GM23338 (cell line): ENCODE data around the gene KRTAP23-1. TPM values are rescaled to one million over a fixed set of nuclear protein-coding genes. Genes with fewer than 3 reads are reported as not detected.

Source experiments
- ATAC-seq: fragments of 200-7000 bp; cut with Tn5 transposase; 3 replicates; pipeline ENCODE4 v1.9.1; 2020
- DNase-seq: peaks from one replicate; pipeline ENCODE4 v3.0.0-alpha.2; 2015; ENCODE audit warnings: low spot score
- H2AFZ ChIP-seq: fragments of 200-600 bp; sonication (generic); 2 replicates; pipeline ENCODE4 v1.8.0; 2016; ENCODE audit warnings: antibody characterized with exemption, mild to moderate bottlenecking, moderate library complexity
- H3F3A ChIP-seq: fragments of 200-600 bp; sonication (generic); replicated peaks from 2 replicates; pipeline ENCODE4 v1.8.0; 2017; ENCODE audit warnings: antibody characterized with exemption, mixed run types, low read depth
- H3K27ac ChIP-seq: fragments of 200-600 bp; sonication (generic); 2 replicates; pipeline ENCODE4 v1.6.1; 2016; ENCODE audit warnings: low read depth
- H3K27me3 ChIP-seq: fragments of 200-600 bp; sonication (generic); 2 replicates; pipeline ENCODE4 v1.8.0; 2016; ENCODE audit warnings: mild to moderate bottlenecking, mixed run types, moderate library complexity; ENCODE audit not compliant: insufficient read depth
- H3K36me3 ChIP-seq: fragments of 200-600 bp; sonication (generic); 2 replicates; pipeline ENCODE4 v1.8.0; 2016; ENCODE audit warnings: mild to moderate bottlenecking; ENCODE audit not compliant: insufficient read depth
- H3K4me1 ChIP-seq: fragments of 200-600 bp; sonication (generic); 2 replicates; pipeline ENCODE4 v1.8.0; 2016; ENCODE audit warnings: mild to moderate bottlenecking, moderate library complexity; ENCODE audit not compliant: insufficient read depth
- H3K4me2 ChIP-seq: fragments of 200-600 bp; sonication (generic); 2 replicates; pipeline ENCODE4 v1.7.1; 2017; ENCODE audit warnings: mixed run types
- H3K4me3 ChIP-seq: fragments of 200-600 bp; sonication (generic); 2 replicates; pipeline ENCODE4 v1.6.1; 2016; ENCODE audit warnings: mixed run types
- H3K79me2 ChIP-seq: fragments of 200-600 bp; sonication (generic); replicated peaks from 2 replicates; pipeline ENCODE4 v1.8.0; 2017; ENCODE audit warnings: mild to moderate bottlenecking; ENCODE audit not compliant: insufficient read depth
- H3K9me2 ChIP-seq: fragments of 200-600 bp; sonication (generic); 2 replicates; pipeline ENCODE4 v1.8.0; 2017; ENCODE audit not compliant: insufficient read depth
- H4K20me1 ChIP-seq: fragments of 200-600 bp; sonication (generic); replicated peaks from 2 replicates; pipeline ENCODE4 v1.8.0; 2017; ENCODE audit warnings: mild to moderate bottlenecking; ENCODE audit not compliant: insufficient read depth
- H3K27ac Mint-ChIP-seq: 2 replicates; pipeline ENCODE4 v1.8.0; 2020; ENCODE audit warnings: inconsistent platforms, mild to moderate bottlenecking, moderate library complexity, mixed read lengths
- H3K27me3 Mint-ChIP-seq: 3 replicates; pipeline ENCODE4 v1.8.0; 2022; ENCODE audit warnings: low read depth, mild to moderate bottlenecking, moderate library complexity, mixed read lengths, inconsistent platforms; ENCODE audit not compliant: insufficient read depth, poor library complexity
- H3K36me3 Mint-ChIP-seq: 3 replicates; pipeline ENCODE4 v1.8.0; 2021; ENCODE audit warnings: low read depth, mild to moderate bottlenecking, inconsistent platforms, moderate library complexity, mixed read lengths
- H3K4me1 Mint-ChIP-seq: 3 replicates; pipeline ENCODE4 v1.8.0; 2020; ENCODE audit warnings: mild to moderate bottlenecking, inconsistent platforms, mixed read lengths
- H3K4me3 Mint-ChIP-seq: 3 replicates; pipeline ENCODE4 v1.8.0; 2021; ENCODE audit warnings: moderate library complexity, mild to moderate bottlenecking, inconsistent platforms, mixed read lengths
- H3K9me3 Mint-ChIP-seq: 3 replicates; pipeline ENCODE4 v1.8.0; 2020; ENCODE audit warnings: moderate library complexity, mild to moderate bottlenecking, inconsistent platforms, mixed read lengths
- CREB1 ChIP-seq: fragments of 250-450 bp; sonication (Bioruptor Pico); IDR thresholded peaks from 2 replicates; pipeline ENCODE4 v1.5.0; 2020; ENCODE audit warnings: low read depth, mild to moderate bottlenecking, moderate library complexity
- EZH2 ChIP-seq: fragments of 200-600 bp; sonication (generic); IDR thresholded peaks from one replicate; pipeline ENCODE4 v1.8.0; 2017; ENCODE audit warnings: antibody characterized with exemption, mild to moderate bottlenecking, low read depth; ENCODE audit not compliant: unreplicated experiment
- EZH2phosphoT487 ChIP-seq: fragments of 200-600 bp; sonication (generic); IDR thresholded peaks from one replicate; pipeline ENCODE4 v1.8.1; 2018; ENCODE audit warnings: antibody characterized with exemption; ENCODE audit not compliant: unreplicated experiment
- JUNB ChIP-seq: IDR thresholded peaks from one replicate; pipeline ENCODE4 v1.6.1; 2016; ENCODE audit warnings: antibody characterized with exemption; ENCODE audit not compliant: unreplicated experiment
- NANOG ChIP-seq: IDR thresholded peaks from 2 replicates; pipeline ENCODE4 v1.6.1; 2016; ENCODE audit warnings: antibody characterized with exemption, borderline replicate concordance
- STAT1 ChIP-seq: IDR thresholded peaks from one replicate; pipeline ENCODE4 v1.6.1; 2016; ENCODE audit warnings: antibody characterized with exemption; ENCODE audit not compliant: unreplicated experiment
- ZNF114 ChIP-seq: fragments of 250-450 bp; sonication (Bioruptor Pico); IDR thresholded peaks from 2 replicates; pipeline ENCODE4 v1.5.0; 2020; ENCODE audit warnings: mild to moderate bottlenecking, moderate library complexity
- ZNF331 ChIP-seq: fragments of 250-450 bp; sonication (Bioruptor Pico); IDR thresholded peaks from 2 replicates; pipeline ENCODE4 v1.5.0; 2020; ENCODE audit warnings: low read depth, mild to moderate bottlenecking, moderate library complexity
- polyA plus RNA-seq: library from polyadenylated mRNA; unstranded; fragments of >200 nt; fragmentation: Nextera tagmentation; extraction: Ambion mirVana; gene quantifications from 2 replicates; pipeline ENCODE4 v1.2.1, GENCODE V29; 2016
- total RNA-seq: library from RNA; depleted of rRNA; stranded (reverse); fragments of >200 nt; shearing (Covaris generic); gene quantifications from 2 replicates; pipeline ENCODE4 v1.2.3, GENCODE V29; 2014
- TF ChIP-seq, protein P1 (sequence below): fragments of 250-450 bp; sonication (Bioruptor Pico); IDR thresholded peaks from 2 replicates; pipeline ENCODE4 v1.5.0; 2020; ENCODE audit warnings: mild to moderate bottlenecking, moderate library complexity
- TF ChIP-seq, protein P2 (sequence below), 2 experiments: fragments of 200-600 bp in 1 of 2; sonication (generic) in 1 of 2; conservative IDR thresholded peaks; 2 replicates each; pipeline versions ENCODE4 v1.5.1 to v1.6.1; 2016 to 2017; ENCODE audit warnings: antibody characterized with exemption in 2 of 2, low read depth in 2 of 2, mild to moderate bottlenecking in 2 of 2, moderate library complexity in 1 of 2

KRTAP23-1 gene
- total and polyA plus RNA-seq, 2 experiments from 2014 or later: not detected

- H3K4me3 ChIP-seq: no peak overlapping the region
- H3K36me3 Mint-ChIP-seq: no peaks in the 10 kb centered on the region
- H3K4me1 Mint-ChIP-seq: no peaks in the 10 kb centered on the region
- no peak overlapping the region for H2AFZ ChIP-seq
- TF ChIP-seq JUNB (no peak), EZH2phosphoT487 (no peak), EZH2 (no peak), ZNF331 (no peak), NANOG (no peak), ZNF114 (CRISPR knock-in tag) (no peak)
- ATAC-seq (no peak), DNase-seq (no peak)
- H3K4me1 ChIP-seq: no peaks in the 10 kb centered on the region
- H3K79me2 ChIP-seq: no peaks in the 10 kb centered on the region
- H3K9me2 ChIP-seq: peaks cover 2% of the 10 kb centered on the region; the same call in 1 of the 2 replicates
- H3K27ac Mint-ChIP-seq: no peak overlapping the region
- no peaks in the 10 kb centered on the region for H3K36me3 ChIP-seq
- H3F3A ChIP-seq: no peaks in the 10 kb centered on the region
- H3K4me3 Mint-ChIP-seq: no peak overlapping the region
- H3K27me3 Mint-ChIP-seq: no peaks in the 10 kb centered on the region
- H4K20me1 ChIP-seq: no peaks in the 10 kb centered on the region
- no peaks in the 10 kb centered on the region for H3K27me3 ChIP-seq
- no peaks in the 10 kb centered on the region for H3K9me3 Mint-ChIP-seq
- H3K27ac ChIP-seq: no peak overlapping the region
- H3K4me2 ChIP-seq: no peak overlapping the region
Measured at GRCh38 chr21:30355906-30356305, 7.5 kb upstream of the KRTAP23-1 start.

GRCh38 chr21:30354308-30355005 is 6.1 kb upstream of the KRTAP23-1 start:
- no peaks in the 10 kb centered on the region for H3F3A ChIP-seq
- ATAC-seq (no peak), DNase-seq (no peak)
- Mint-ChIP-seq H3K4me3 (no peak overlapping the region), H3K36me3 (no peaks in the 10 kb centered on the region), H3K9me3 (no peaks in the 10 kb centered on the region), H3K4me1 (peaks cover 9% of the 10 kb centered on the region), H3K27ac (no peak overlapping the region), H3K27me3 (no peaks in the 10 kb centered on the region)
- no peak overlapping the region for H3K27ac ChIP-seq
- H2AFZ ChIP-seq: peak overlapping the region; percentile 25; the same call in 1 of the 2 replicates
- no peaks in the 10 kb centered on the region for H3K27me3 ChIP-seq
- H3K4me2 ChIP-seq: no peak overlapping the region
- TF ChIP-seq, protein P1, sequence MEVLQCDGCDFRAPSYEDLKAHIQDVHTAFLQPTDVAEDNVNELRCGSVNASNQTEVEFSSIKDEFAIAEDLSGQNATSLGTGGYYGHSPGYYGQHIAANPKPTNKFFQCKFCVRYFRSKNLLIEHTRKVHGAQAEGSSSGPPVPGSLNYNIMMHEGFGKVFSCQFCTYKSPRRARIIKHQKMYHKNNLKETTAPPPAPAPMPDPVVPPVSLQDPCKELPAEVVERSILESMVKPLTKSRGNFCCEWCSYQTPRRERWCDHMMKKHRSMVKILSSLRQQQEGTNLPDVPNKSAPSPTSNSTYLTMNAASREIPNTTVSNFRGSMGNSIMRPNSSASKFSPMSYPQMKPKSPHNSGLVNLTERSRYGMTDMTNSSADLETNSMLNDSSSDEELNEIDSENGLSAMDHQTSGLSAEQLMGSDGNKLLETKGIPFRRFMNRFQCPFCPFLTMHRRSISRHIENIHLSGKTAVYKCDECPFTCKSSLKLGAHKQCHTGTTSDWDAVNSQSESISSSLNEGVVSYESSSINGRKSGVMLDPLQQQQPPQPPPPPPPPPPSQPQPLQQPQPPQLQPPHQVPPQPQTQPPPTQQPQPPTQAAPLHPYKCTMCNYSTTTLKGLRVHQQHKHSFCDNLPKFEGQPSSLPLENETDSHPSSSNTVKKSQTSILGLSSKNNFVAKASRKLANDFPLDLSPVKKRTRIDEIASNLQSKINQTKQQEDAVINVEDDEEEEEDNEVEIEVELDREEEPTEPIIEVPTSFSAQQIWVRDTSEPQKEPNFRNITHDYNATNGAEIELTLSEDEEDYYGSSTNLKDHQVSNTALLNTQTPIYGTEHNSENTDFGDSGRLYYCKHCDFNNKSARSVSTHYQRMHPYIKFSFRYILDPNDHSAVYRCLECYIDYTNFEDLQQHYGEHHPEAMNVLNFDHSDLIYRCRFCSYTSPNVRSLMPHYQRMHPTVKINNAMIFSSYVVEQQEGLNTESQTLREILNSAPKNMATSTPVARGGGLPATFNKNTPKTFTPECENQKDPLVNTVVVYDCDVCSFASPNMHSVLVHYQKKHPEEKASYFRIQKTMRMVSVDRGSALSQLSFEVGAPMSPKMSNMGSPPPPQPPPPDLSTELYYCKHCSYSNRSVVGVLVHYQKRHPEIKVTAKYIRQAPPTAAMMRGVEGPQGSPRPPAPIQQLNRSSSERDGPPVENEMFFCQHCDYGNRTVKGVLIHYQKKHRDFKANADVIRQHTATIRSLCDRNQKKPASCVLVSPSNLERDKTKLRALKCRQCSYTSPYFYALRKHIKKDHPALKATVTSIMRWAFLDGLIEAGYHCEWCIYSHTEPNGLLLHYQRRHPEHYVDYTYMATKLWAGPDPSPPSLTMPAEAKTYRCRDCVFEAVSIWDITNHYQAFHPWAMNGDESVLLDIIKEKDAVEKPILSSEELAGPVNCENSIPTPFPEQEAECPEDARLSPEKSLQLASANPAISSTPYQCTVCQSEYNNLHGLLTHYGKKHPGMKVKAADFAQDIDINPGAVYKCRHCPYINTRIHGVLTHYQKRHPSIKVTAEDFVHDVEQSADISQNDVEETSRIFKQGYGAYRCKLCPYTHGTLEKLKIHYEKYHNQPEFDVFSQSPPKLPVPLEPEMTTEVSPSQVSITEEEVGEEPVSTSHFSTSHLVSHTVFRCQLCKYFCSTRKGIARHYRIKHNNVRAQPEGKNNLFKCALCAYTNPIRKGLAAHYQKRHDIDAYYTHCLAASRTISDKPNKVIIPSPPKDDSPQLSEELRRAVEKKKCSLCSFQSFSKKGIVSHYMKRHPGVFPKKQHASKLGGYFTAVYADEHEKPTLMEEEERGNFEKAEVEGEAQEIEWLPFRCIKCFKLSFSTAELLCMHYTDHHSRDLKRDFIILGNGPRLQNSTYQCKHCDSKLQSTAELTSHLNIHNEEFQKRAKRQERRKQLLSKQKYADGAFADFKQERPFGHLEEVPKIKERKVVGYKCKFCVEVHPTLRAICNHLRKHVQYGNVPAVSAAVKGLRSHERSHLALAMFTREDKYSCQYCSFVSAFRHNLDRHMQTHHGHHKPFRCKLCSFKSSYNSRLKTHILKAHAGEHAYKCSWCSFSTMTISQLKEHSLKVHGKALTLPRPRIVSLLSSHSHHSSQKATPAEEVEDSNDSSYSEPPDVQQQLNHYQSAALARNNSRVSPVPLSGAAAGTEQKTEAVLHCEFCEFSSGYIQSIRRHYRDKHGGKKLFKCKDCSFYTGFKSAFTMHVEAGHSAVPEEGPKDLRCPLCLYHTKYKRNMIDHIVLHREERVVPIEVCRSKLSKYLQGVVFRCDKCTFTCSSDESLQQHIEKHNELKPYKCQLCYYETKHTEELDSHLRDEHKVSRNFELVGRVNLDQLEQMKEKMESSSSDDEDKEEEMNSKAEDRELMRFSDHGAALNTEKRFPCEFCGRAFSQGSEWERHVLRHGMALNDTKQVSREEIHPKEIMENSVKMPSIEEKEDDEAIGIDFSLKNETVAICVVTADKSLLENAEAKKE (CRISPR knock-in tag): no peak
- no peak for TF ChIP-seq JUNB
- no peak for TF ChIP-seq ZNF331
- no peak for TF ChIP-seq STAT1
- TF ChIP-seq, protein P2, sequence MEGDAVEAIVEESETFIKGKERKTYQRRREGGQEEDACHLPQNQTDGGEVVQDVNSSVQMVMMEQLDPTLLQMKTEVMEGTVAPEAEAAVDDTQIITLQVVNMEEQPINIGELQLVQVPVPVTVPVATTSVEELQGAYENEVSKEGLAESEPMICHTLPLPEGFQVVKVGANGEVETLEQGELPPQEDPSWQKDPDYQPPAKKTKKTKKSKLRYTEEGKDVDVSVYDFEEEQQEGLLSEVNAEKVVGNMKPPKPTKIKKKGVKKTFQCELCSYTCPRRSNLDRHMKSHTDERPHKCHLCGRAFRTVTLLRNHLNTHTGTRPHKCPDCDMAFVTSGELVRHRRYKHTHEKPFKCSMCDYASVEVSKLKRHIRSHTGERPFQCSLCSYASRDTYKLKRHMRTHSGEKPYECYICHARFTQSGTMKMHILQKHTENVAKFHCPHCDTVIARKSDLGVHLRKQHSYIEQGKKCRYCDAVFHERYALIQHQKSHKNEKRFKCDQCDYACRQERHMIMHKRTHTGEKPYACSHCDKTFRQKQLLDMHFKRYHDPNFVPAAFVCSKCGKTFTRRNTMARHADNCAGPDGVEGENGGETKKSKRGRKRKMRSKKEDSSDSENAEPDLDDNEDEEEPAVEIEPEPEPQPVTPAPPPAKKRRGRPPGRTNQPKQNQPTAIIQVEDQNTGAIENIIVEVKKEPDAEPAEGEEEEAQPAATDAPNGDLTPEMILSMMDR (conservative IDR thresholded peaks at IDR 0.05; ENCODE audit: low read depth in 2 of 2): no peak
- no peak for TF ChIP-seq NANOG
- TF ChIP-seq CREB1 (CRISPR knock-in tag): no peak
- no peaks in the 10 kb centered on the region for H3K36me3 ChIP-seq
- no peaks in the 10 kb centered on the region for H3K79me2 ChIP-seq
- H3K9me2 ChIP-seq: peaks cover 2% of the 10 kb centered on the region; the same call in 1 of the 2 replicates
- H4K20me1 ChIP-seq: no peaks in the 10 kb centered on the region
- H3K4me1 ChIP-seq: peaks cover 9% of the 10 kb centered on the region
- no peak overlapping the region for H3K4me3 ChIP-seq
